HEK293T (cell line): Measurements from ENCODE around the gene GLIS2.

Experiments used
- CTCF ChIA-PET: fragments of 350-600 bp; formaldehyde crosslinking; extraction: SDS; loops from one replicate; lab custom pipeline; 2021; ENCODE audit warnings: antibody characterized with exemption, inconsistent platforms; lab: Yijun Ruan, JAX
- POLR2A ChIA-PET: fragments of 350-600 bp; formaldehyde crosslinking; extraction: SDS; loops from one replicate; lab custom pipeline; 2020; ENCODE audit warnings: antibody characterized with exemption, inconsistent platforms; lab: Yijun Ruan, JAX
- DNase-seq: peaks from one replicate; pipeline ENCODE4 v3.0.0; 2012; ENCODE audit warnings: mixed read lengths; ENCODE audit errors: extremely low spot score
- ARNT ChIP-seq: fragments of 450-650 bp; IDR thresholded peaks from 2 replicates; pipeline ENCODE4 v1.6.1; 2017; ENCODE audit warnings: mild to moderate bottlenecking
- BHLHE40 ChIP-seq: fragments of 450-650 bp; IDR thresholded peaks from 2 replicates; pipeline ENCODE4 v1.6.1; 2016; ENCODE audit warnings: mild to moderate bottlenecking, moderate library complexity, borderline replicate concordance
- CTBP1 ChIP-seq: fragments of 450-650 bp; IDR thresholded peaks from 2 replicates; pipeline ENCODE4 v1.6.1; 2016; ENCODE audit warnings: borderline replicate concordance
- ELF4 ChIP-seq: fragments of 450-650 bp; IDR thresholded peaks from 2 replicates; pipeline ENCODE4 v1.6.1; 2017; ENCODE audit warnings: antibody characterized with exemption
- FOXA1 ChIP-seq: fragments of 450-650 bp; IDR thresholded peaks from 2 replicates; pipeline ENCODE4 v1.6.1; 2016; ENCODE audit warnings: mild to moderate bottlenecking
- FOXK2 ChIP-seq: fragments of 450-650 bp; IDR thresholded peaks from 2 replicates; pipeline ENCODE4 v1.6.1; 2016; ENCODE audit warnings: mild to moderate bottlenecking
- FOXM1 ChIP-seq: fragments of 450-650 bp; IDR thresholded peaks from 2 replicates; pipeline ENCODE4 v1.6.1; 2017; ENCODE audit warnings: mild to moderate bottlenecking, borderline replicate concordance
- HDGF ChIP-seq: fragments of 450-650 bp; IDR thresholded peaks from 2 replicates; pipeline ENCODE4 v1.6.1; 2017; ENCODE audit warnings: antibody characterized with exemption, borderline replicate concordance
- L3MBTL2 ChIP-seq: fragments of 450-650 bp; conservative IDR thresholded peaks from 2 replicates; pipeline ENCODE4 v1.6.1; 2016; ENCODE audit warnings: mild to moderate bottlenecking
- LEF1 ChIP-seq: fragments of 450-650 bp; IDR thresholded peaks from 2 replicates; pipeline ENCODE4 v1.6.1; 2017; ENCODE audit warnings: mild to moderate bottlenecking, borderline replicate concordance
- NFRKB ChIP-seq: fragments of 450-650 bp; IDR thresholded peaks from 2 replicates; pipeline ENCODE4 v1.6.1; 2016; ENCODE audit warnings: mild to moderate bottlenecking, moderate library complexity
- SP1 ChIP-seq: fragments of 450-650 bp; IDR thresholded peaks from 2 replicates; pipeline ENCODE4 v1.6.1; 2017
- SUZ12 ChIP-seq: fragments of 450-650 bp; IDR thresholded peaks from 2 replicates; pipeline ENCODE4 v1.6.1; 2016; ENCODE audit warnings: mild to moderate bottlenecking
- TARDBP ChIP-seq: fragments of 450-650 bp; IDR thresholded peaks from 2 replicates; pipeline ENCODE4 v1.6.1; 2016
- ZNF384 ChIP-seq: fragments of 450-650 bp; IDR thresholded peaks from 2 replicates; pipeline ENCODE4 v1.6.1; 2016
- TF ChIP-seq, protein P1 (sequence below): fragments of 450-650 bp; IDR thresholded peaks from 2 replicates; pipeline ENCODE4 v1.6.1; 2016

The GLIS2 gene

DNA sequence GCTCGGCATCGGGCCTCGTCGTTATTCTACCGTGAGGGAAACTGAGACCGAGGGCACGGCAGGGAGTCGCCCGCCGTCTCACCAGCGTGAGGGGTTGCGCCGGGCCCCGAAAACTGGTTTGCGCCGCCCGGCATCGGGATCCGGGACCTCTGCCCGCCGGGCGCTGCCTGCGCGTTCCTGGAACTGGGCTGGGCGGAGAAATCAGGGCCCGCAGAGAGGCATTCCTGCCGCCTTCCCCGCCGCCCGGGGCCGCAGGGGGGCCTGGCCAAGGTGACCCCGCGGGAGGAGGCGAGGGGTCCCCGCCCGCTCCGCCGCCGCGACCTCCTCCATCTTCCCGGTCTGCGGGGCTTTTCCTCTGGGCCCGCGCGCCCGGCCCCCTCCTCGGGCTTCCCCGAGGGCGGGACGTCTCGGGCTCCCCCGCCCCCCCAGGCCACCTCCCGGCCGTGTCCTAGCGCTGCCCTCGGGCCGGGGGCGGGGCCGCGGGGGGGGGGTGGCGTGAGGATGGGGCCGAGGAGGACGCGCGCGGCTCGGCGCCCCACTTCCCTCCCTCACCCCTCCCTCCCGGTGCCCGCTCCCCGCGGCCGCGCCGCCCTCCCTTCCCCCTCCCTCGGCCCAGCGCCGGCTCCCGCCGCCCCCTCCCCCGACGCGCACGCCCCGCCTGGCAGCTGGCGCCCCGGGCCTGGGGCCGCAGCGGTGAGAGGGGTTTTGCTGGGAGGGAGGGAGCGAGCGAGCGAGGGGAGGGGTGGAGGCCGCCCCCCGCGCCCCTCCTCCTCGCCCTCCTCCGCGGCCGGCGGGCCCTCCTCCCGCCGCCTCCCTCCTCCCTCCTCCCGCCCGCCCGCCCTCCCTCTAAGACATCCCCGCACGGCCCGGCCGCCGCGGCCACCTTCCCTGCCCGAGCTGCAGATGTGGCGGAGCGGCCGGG, at the start of gene GLIS2:
Gene GLIS2 (plus strand): TSS at position 882 of the 922 bp plus-strand sequence. CDS start 16,214 bp downstream, outside the sequence.
- peak; percentile 74 for DNase-seq
- CTCF ChIA-PET = interaction anchor here (0.6 to 1.2 kb wide), 3 partner anchors 12 to 58 kb away, joined by 3 to 7 read pairs (median 4); no protein-coding TSS in a partner anchor
- TF ChIP-seq FOXA1 = no peak
- TF ChIP-seq ZNF384 = no peak
- no peak for TF ChIP-seq FOXM1
- no peak for TF ChIP-seq CTBP1
- TF ChIP-seq ELF4 = no peak
- TF ChIP-seq FOXK2 = no peak
- TF ChIP-seq, protein P1, sequence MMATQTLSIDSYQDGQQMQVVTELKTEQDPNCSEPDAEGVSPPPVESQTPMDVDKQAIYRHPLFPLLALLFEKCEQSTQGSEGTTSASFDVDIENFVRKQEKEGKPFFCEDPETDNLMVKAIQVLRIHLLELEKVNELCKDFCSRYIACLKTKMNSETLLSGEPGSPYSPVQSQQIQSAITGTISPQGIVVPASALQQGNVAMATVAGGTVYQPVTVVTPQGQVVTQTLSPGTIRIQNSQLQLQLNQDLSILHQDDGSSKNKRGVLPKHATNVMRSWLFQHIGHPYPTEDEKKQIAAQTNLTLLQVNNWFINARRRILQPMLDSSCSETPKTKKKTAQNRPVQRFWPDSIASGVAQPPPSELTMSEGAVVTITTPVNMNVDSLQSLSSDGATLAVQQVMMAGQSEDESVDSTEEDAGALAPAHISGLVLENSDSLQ = no peak
- TF ChIP-seq TARDBP = no peak
- no peak for TF ChIP-seq LEF1
- TF ChIP-seq SP1 = no peak
- no peak for TF ChIP-seq L3MBTL2
- TF ChIP-seq ARNT = no peak
- TF ChIP-seq HDGF = no peak
- no peak for TF ChIP-seq NFRKB
- TF ChIP-seq SUZ12 = no peak
- no peak for TF ChIP-seq BHLHE40
- POLR2A ChIA-PET = interaction anchor here (1.0 to 1.9 kb wide), 4 partner anchors 8 to 44 kb away, joined by 3 to 4 read pairs (median 4); no protein-coding TSS in a partner anchor

DNA sequence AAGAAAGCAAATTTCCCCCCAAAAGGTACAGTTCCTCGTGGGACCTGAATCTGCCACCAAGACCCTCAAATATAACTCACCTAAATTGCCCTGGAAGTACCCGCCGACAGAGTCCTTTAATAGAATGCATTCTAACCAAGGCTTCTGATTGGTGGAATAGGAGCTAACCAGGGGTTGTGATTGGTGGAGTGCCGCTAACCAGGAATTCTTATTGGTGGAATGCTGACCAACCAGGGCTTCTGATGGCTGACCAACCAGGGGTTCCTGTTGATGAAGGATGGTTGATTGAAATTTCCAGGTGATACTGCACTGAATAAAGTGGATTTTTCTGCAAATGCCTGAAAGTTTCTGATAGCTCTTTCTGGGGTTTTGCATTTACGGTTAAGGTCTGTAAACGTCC, 49.5 kb upstream of the GLIS2 start:
- POLR2A ChIA-PET = interaction anchor here (0.7 kb wide), 1 partner anchor 154 kb away, joined by 3 read pairs; no protein-coding TSS in a partner anchor
- CTCF ChIA-PET = interaction anchor here (0.8 to 2.5 kb wide), 2 partner anchors 12 to 152 kb away, joined by 4 to 8 read pairs; no protein-coding TSS in a partner anchor
- TF ChIP-seq HDGF = no peak
- no peak for TF ChIP-seq CTBP1
- no peak for TF ChIP-seq FOXK2
- no peak for TF ChIP-seq BHLHE40
- TF ChIP-seq FOXM1 = no peak
- TF ChIP-seq TARDBP = no peak
- TF ChIP-seq LEF1 = no peak
- TF ChIP-seq, protein P1 = no peak
- TF ChIP-seq SUZ12 = no peak
- no peak for TF ChIP-seq ELF4
- TF ChIP-seq L3MBTL2 = no peak
- TF ChIP-seq SP1 = no peak
- peak; percentile 50 for DNase-seq

DNA sequence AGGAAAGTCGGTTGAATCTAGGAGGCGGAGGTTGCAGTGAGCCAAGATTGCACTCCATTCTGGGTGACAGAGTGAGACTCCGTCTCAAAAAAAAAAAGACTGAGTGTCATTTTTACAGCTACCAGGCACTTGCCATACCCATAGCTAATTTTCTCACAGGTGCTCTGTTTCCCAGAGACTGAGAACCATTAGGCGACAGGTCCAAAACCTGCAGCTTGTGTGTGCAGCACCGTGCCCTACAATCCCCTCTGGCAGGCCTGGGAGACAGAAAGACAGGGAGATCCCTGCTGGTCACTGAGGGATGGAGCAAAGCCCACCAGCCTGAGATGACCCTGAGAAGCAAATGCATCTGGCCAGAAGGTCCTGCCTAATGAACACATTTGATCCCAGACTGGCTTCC, 45.8 kb upstream of the GLIS2 start:
- DNase-seq = no peak
- TF ChIP-seq, protein P1 = no peak
- TF ChIP-seq HDGF (no peak), FOXA1 (no peak), FOXK2 (no peak), CTBP1 (no peak), SP1 (no peak), ARNT (no peak), ELF4 (no peak), ZNF384 (no peak), LEF1 (no peak), L3MBTL2 (no peak), TARDBP (no peak), NFRKB (no peak)
- ChIA-PET CTCF (interaction anchor here (1.8 kb wide), 1 partner anchor 19 kb away, joined by 4 read pairs; no protein-coding TSS in a partner anchor), POLR2A (interaction anchor here (1.1 kb wide), 1 partner anchor 13 kb away, joined by 3 read pairs; no protein-coding TSS in a partner anchor)

DNA sequence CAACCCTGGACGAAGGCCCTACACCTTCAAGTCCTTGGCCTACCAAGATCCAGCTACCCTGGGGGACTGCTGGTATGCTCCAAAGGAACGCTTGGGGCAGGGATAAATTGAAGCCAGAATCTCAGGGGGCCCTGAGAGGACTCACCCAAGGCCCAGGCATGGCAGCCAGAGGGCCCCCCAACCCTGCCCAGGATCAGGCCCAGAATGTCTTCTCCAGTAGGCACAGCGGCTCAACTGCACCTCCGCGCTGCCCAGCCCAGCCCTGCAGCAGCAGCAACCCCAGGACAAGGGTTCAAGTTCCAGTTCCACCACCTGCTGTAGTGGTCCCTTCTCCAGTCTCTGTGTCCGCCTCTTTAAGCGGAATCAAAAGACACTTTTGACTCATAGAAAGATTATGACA, 45.3 kb upstream of the GLIS2 start:
- no peak for TF ChIP-seq CTBP1
- TF ChIP-seq L3MBTL2 = no peak
- no peak for TF ChIP-seq HDGF
- no peak for TF ChIP-seq ELF4
- no peak for TF ChIP-seq FOXA1
- no peak for TF ChIP-seq LEF1
- no peak for TF ChIP-seq ARNT
- no peak for TF ChIP-seq BHLHE40
- TF ChIP-seq SP1 = no peak
- no peak for TF ChIP-seq TARDBP
- no peak for TF ChIP-seq FOXM1
- TF ChIP-seq, protein P1 = no peak
- no peak for TF ChIP-seq FOXK2
- no peak for TF ChIP-seq ZNF384
- TF ChIP-seq SUZ12 = no peak
- TF ChIP-seq NFRKB = no peak
- POLR2A ChIA-PET = interaction anchor here (1.1 to 1.7 kb wide), 2 partner anchors 13 to 39 kb away, joined by 3 to 4 read pairs; no protein-coding TSS in a partner anchor
- CTCF ChIA-PET = no interaction called here
- DNase-seq = no peak
